Endodermal cell (in vitro differentiated cells): ENCODE data around the gene DNAJB11. TPM values are rescaled to one million over a fixed set of nuclear protein-coding genes. Genes with fewer than 3 reads are reported as not detected.

Experiments used
- DNase-seq: peaks from one replicate; pipeline ENCODE4 v3.0.0-alpha.2; 2017
- H3K27ac ChIP-seq: 2 replicates; pipeline ENCODE4 v1.5.1; 2013; ENCODE audit warnings: mild to moderate bottlenecking, low read depth, low read length, moderate library complexity
- H3K27me3 ChIP-seq: 2 replicates; pipeline ENCODE4 v1.6.1; 2013; ENCODE audit warnings: mild to moderate bottlenecking, low read length, moderate library complexity; ENCODE audit not compliant: insufficient read depth, control insufficient read depth, poor library complexity, severe bottlenecking
- H3K36me3 ChIP-seq: 2 replicates; pipeline ENCODE4 v1.7.0; 2013; ENCODE audit warnings: mild to moderate bottlenecking, low read length, moderate library complexity; ENCODE audit not compliant: control insufficient read depth, insufficient read depth
- H3K4me1 ChIP-seq: one replicate; pipeline ENCODE4 v1.7.0; 2013; ENCODE audit warnings: low read length; ENCODE audit not compliant: control insufficient read depth, insufficient read depth
- H3K4me3 ChIP-seq: 2 replicates; pipeline ENCODE4 v1.5.1; 2013; ENCODE audit warnings: mild to moderate bottlenecking, low read length, moderate library complexity
- H3K9ac ChIP-seq: 2 replicates; pipeline ENCODE4 v1.6.1; 2013; ENCODE audit warnings: mild to moderate bottlenecking, low read length, moderate library complexity; ENCODE audit not compliant: poor library complexity, severe bottlenecking; ENCODE audit errors: extremely low read depth
- H3K9me3 ChIP-seq: 2 replicates; pipeline ENCODE4 v1.6.1; 2013; ENCODE audit warnings: mild to moderate bottlenecking, low read length, moderate library complexity; ENCODE audit not compliant: control insufficient read depth
- H3K27ac Mint-ChIP-seq: 2 replicates; pipeline ENCODE4 v1.8.0; 2020; ENCODE audit warnings: mixed read lengths
- H3K27me3 Mint-ChIP-seq: 2 replicates; pipeline ENCODE4 v1.8.0; 2021; ENCODE audit warnings: mild to moderate bottlenecking, mixed read lengths; ENCODE audit not compliant: insufficient read depth
- H3K36me3 Mint-ChIP-seq: 2 replicates; pipeline ENCODE4 v1.8.0; 2020; ENCODE audit warnings: low read depth, mixed read lengths
- H3K4me1 Mint-ChIP-seq: 2 replicates; pipeline ENCODE4 v1.8.0; 2020; ENCODE audit warnings: mixed read lengths
- H3K4me3 Mint-ChIP-seq: 2 replicates; pipeline ENCODE4 v1.8.0; 2020; ENCODE audit warnings: mild to moderate bottlenecking, moderate library complexity, mixed read lengths
- H3K9me3 Mint-ChIP-seq: 2 replicates; pipeline ENCODE4 v1.8.0; 2020; ENCODE audit warnings: mild to moderate bottlenecking, mixed read lengths
- WGBS, 2 experiments: methylation state at CpG; one replicate each; pipeline versions ENCODE4 v1.1.5 to v1.1.7; 2013; ENCODE audit warnings: missing lambda C conversion rate in 2 of 2, mixed read lengths in 1 of 2; ENCODE audit not compliant: insufficient coverage in 1 of 2, insufficient read length in 1 of 2; 5-methylcytosine and 5-hydroxymethylcytosine counted together
- total RNA-seq, 2 donors: library from RNA; stranded (reverse); fragmentation: NEBNext Ultra II Directional in 1 of 2; extraction: Animal tissue kit (Norgen Biotek cat#: 25700) in 1 of 2; gene quantifications; 2 replicates in 1 of 2; 3 replicates in 1 of 2; pipeline ENCODE4 v1.2.1, GENCODE V29; 2021
- TF ChIP-seq, protein P1 (sequence below): fragments of 200-600 bp; sonication (generic); conservative IDR thresholded peaks from 2 replicates; pipeline ENCODE4 v1.5.0; 2021; ENCODE audit warnings: antibody characterized with exemption, mild to moderate bottlenecking

Gene DNAJB11
- total RNA-seq, 2 donors from 2014 or later: 59.8 to 81.5 TPM

DNA sequence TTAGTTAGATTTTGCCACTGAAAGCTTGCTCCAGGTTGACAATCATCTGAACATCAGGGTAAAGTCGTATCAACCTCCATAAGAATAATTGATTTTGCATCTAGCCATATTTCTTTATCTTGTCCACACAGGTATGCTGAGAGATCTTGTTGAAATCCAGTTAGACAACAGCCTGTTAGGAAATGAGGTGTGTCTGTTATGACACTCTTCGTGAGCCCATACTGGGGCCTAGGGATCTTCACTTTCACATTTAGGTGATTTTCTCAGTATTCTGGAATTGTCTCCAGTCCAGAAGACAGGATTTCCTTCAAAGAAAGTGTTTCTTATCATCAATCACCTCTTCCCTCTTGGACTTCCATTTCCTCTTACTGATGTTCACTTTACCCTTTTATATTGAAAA, 18.1 kb downstream of the DNAJB11 start:
- no peaks in the 10 kb centered on the region for H3K9me3 ChIP-seq
- H3K4me3 ChIP-seq: no peak overlapping the region
- H3K4me1 ChIP-seq: no peaks in the 10 kb centered on the region
- Mint-ChIP-seq H3K27ac (no peak overlapping the region), H3K4me3 (no peak overlapping the region), H3K9me3 (no peaks in the 10 kb centered on the region), H3K36me3 (peaks cover 25% of the 10 kb centered on the region), H3K4me1 (no peaks in the 10 kb centered on the region), H3K27me3 (no peaks in the 10 kb centered on the region)
- no peak overlapping the region for H3K27ac ChIP-seq
- WGBS, 2 experiments: 82 to 91% methylated on average over 2 of the region's 2 CpGs
- H3K27me3 ChIP-seq: no peaks in the 10 kb centered on the region
- no peak overlapping the region for H3K9ac ChIP-seq
- TF ChIP-seq, protein P1, sequence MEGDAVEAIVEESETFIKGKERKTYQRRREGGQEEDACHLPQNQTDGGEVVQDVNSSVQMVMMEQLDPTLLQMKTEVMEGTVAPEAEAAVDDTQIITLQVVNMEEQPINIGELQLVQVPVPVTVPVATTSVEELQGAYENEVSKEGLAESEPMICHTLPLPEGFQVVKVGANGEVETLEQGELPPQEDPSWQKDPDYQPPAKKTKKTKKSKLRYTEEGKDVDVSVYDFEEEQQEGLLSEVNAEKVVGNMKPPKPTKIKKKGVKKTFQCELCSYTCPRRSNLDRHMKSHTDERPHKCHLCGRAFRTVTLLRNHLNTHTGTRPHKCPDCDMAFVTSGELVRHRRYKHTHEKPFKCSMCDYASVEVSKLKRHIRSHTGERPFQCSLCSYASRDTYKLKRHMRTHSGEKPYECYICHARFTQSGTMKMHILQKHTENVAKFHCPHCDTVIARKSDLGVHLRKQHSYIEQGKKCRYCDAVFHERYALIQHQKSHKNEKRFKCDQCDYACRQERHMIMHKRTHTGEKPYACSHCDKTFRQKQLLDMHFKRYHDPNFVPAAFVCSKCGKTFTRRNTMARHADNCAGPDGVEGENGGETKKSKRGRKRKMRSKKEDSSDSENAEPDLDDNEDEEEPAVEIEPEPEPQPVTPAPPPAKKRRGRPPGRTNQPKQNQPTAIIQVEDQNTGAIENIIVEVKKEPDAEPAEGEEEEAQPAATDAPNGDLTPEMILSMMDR: no peak
- H3K36me3 ChIP-seq: peaks cover 26% of the 10 kb centered on the region
- DNase-seq: no peak

DNA sequence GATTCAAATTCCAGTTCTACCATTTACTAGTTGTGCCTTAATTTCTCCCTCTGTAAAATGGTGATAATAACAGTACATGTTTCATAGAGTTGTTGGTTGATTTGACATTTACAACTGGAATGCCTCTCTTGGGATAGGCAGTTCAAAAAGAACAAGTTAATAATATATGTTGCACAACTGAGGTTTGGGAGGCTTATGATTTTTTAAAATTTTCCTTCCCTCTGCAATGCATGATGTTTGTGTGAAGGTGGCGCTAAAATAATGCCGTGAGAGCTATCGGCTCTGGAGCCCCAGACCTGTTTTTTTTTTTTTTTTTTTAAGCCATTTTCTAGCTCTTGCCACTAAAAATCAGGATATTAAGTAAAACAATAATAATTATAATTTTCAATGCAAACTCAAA, 18.6 kb downstream of the DNAJB11 start:
- H3K36me3 ChIP-seq: peaks cover 21% of the 10 kb centered on the region
- no peak overlapping the region for H3K4me3 Mint-ChIP-seq
- no peaks in the 10 kb centered on the region for H3K4me1 ChIP-seq
- no peak overlapping the region for H3K9ac ChIP-seq
- no CpG with 5 or more reads among the region's 3 CpGs for WGBS, 2 experiments
- H3K27ac ChIP-seq: no peak overlapping the region
- no peaks in the 10 kb centered on the region for H3K9me3 ChIP-seq
- no peak overlapping the region for H3K4me3 ChIP-seq
- TF ChIP-seq, protein P1: peak; percentile 73
- no peaks in the 10 kb centered on the region for H3K27me3 ChIP-seq
- DNase-seq: no peak
- H3K4me1 Mint-ChIP-seq: no peaks in the 10 kb centered on the region
- no peaks in the 10 kb centered on the region for H3K27me3 Mint-ChIP-seq
- no peak overlapping the region for H3K27ac Mint-ChIP-seq
- peaks cover 20% of the 10 kb centered on the region for H3K36me3 Mint-ChIP-seq
- H3K9me3 Mint-ChIP-seq: no peaks in the 10 kb centered on the region

DNA sequence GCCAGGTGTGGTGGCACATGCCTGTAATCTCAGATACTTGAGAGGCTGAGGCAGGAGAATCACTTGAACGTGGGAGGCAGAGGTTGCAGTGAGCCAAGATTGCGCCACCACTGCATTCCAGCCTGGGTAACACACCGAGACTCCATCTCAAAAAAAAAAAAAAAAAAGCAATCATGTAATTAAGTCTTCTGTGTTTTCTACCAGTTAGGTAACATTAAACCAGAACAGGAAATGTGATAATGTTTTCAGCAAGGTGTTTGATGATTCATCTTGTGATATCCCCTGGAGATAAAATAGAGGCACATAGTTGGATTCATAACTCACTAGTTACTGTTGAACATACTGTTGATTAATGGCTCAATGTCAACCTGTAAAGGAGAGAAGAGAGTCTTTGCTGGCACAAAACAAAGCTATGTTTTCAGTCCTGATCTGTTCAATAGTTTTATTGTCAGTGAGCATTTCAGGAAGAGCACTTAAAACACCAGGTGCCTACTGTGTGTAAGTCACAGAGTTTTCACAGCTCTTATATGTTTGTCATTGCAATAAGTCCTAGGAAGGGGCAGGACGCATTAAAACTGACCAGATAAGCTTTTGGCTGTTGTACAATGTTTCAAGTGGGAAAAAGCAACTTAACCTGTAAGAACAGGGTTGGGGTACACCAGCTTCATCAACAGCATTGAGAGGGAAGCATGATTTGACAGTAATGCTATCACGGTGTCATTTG, 19.5 kb downstream of the DNAJB11 start:
- WGBS, 2 experiments: 87 to 100% methylated on average over 2 to 4 of the region's 5 CpGs
- H3K4me3 ChIP-seq: no peak overlapping the region
- H3K27ac Mint-ChIP-seq: no peak overlapping the region
- peaks cover 12% of the 10 kb centered on the region for H3K36me3 ChIP-seq
- no peak overlapping the region for H3K9ac ChIP-seq
- H3K9me3 Mint-ChIP-seq: no peaks in the 10 kb centered on the region
- no peaks in the 10 kb centered on the region for H3K4me1 ChIP-seq
- no peaks in the 10 kb centered on the region for H3K27me3 ChIP-seq
- peaks cover 11% of the 10 kb centered on the region for H3K36me3 Mint-ChIP-seq
- H3K27me3 Mint-ChIP-seq: no peaks in the 10 kb centered on the region
- TF ChIP-seq, protein P1: no peak
- H3K4me3 Mint-ChIP-seq: no peak overlapping the region
- H3K27ac ChIP-seq: no peak overlapping the region
- no peak for DNase-seq
- H3K9me3 ChIP-seq: no peaks in the 10 kb centered on the region
- no peaks in the 10 kb centered on the region for H3K4me1 Mint-ChIP-seq
